Heart left ventricle (tissue), 16 donors: ENCODE results near the gene DNAJC10. TPM values are rescaled to one million over a fixed set of nuclear protein-coding genes. Genes with fewer than 3 reads are reported as not detected.

Experiments
- ATAC-seq, 4 donors: fragments of 200-7000 bp; cut with Tn5 transposase; one replicate each; pipeline ENCODE4 v1.9.1; 2020 to 2022; ENCODE audit warnings: moderate library complexity in 4 of 4, mild to moderate bottlenecking in 3 of 4, moderate number of reproducible peaks in 1 of 4
- DNase-seq, 5 donors: peaks; one replicate each; pipeline ENCODE4 v3.0.0-alpha.2; 2020
- H3K27ac ChIP-seq, 12 donors: fragments of 200-600 bp; sonication (generic) in 4 of 12; one replicate each; pipeline versions ENCODE4 v1.5.0 to v1.8.0; 2016 to 2022; ENCODE audit warnings: mild to moderate bottlenecking in 2 of 12
- H3K27me3 ChIP-seq, 9 donors: fragments of 200-600 bp; sonication (generic) in 2 of 9; one replicate each; pipeline versions ENCODE4 v1.5.1 to v1.8.0; 2016 to 2022; ENCODE audit warnings: mild to moderate bottlenecking in 3 of 9
- H3K36me3 ChIP-seq, 9 donors: fragments of 200-600 bp; sonication (generic) in 2 of 9; one replicate each; pipeline versions ENCODE4 v1.5.0 to v1.8.0; 2018 to 2022; ENCODE audit warnings: mild to moderate bottlenecking in 2 of 9
- H3K4me1 ChIP-seq, 12 donors: fragments of 200-600 bp; sonication (generic) in 4 of 12; one replicate each; pipeline versions ENCODE4 v1.5.0 to v1.8.0; 2016 to 2022; ENCODE audit warnings: mild to moderate bottlenecking in 3 of 12
- H3K4me3 ChIP-seq, 12 donors: fragments of 200-600 bp; sonication (generic) in 4 of 12; one replicate each; pipeline versions ENCODE4 v1.5.0 to v1.8.0; 2017 to 2022; ENCODE audit warnings: mild to moderate bottlenecking in 9 of 12, moderate library complexity in 4 of 12
- H3K9me3 ChIP-seq, 12 donors: fragments of 200-600 bp; sonication (generic) in 4 of 12; one replicate each; pipeline versions ENCODE4 v1.5.0 to v1.8.0; 2016 to 2022; ENCODE audit warnings: mild to moderate bottlenecking in 1 of 12
- CTCF ChIP-seq, 12 donors: fragments of 200-600 bp; sonication (generic) in 4 of 12; IDR thresholded peaks; one replicate each; pipeline versions ENCODE4 v1.5.0 to v1.8.0; 2018 to 2022; ENCODE audit warnings: antibody characterized with exemption in 12 of 12, mild to moderate bottlenecking in 5 of 12
- POLR2A ChIP-seq, 2 donors: fragments of 450-650 bp; IDR thresholded peaks; one replicate each; pipeline ENCODE4 v1.6.1; 2017; ENCODE audit warnings: antibody characterized with exemption in 2 of 2, mild to moderate bottlenecking in 2 of 2, moderate library complexity in 2 of 2
- WGBS, 4 donors: extraction: QIAGEN DNeasy Blood & Tissue Kit in 2 of 4; methylation state at CpG; one replicate each; pipeline versions ENCODE4 v1.1.5 to v1.1.7; 2013 to 2018; 5-methylcytosine and 5-hydroxymethylcytosine counted together
- intact Hi-C, 10 donors: fragments of 100-400 bp; cut with DNase I; formaldehyde crosslinking; loops; one replicate each; pipeline versions ENCODE4 v1.11.1 to v1.14.2; 2022
- polyA plus RNA-seq, 2 donors: library from polyadenylated mRNA; stranded (reverse); fragments of 200-250 nt; gene quantifications; one replicate each; pipeline ENCODE4 v1.2.3, GENCODE V29; 2013
- total RNA-seq, 9 donors: library from RNA; depleted of rRNA in 2 of 9; stranded (reverse); fragments of >200 nt in 2 of 9; fragmentation: NEBNext Ultra II Directional in 3 of 9; extraction: Animal tissue kit (Norgen Biotek cat#: 25700) in 3 of 9; gene quantifications; one replicate each; pipeline versions ENCODE4 v1.1.0 to v1.2.4, GENCODE V29; 2016 to 2023
- donor health status: ischemic (EF 13 %, LVEDD 7.1; RV severe dilation, severe dysfunction).
- donor health status: healthy with polysubstance abuse.
- donor health status: DM: no; HTN: yes; CAD: no.
- donor health status: DM: no; HTN: no; CAD: no.
- donor health status: ischemic (EF 25% LVEDD 6.9; RV normal size, moderate dysfunction).
- donor health status: ischemic (EF 25% LVEDD 5.7; RV mildly dilated, moderate dysfunction).
- donor health status: healthy.
- donor health status: DM: yes; HTN: yes; CAD: no.
- donor health status: ischemic (EF 35%, LVEDD 5.7; RV mildly dilated, moderate dysfunction).
- donor health status: nonischemic (EF 11% LVEDD 7.7; RV severe dilation, severe dysfunction).
- donor health status: DM: yes; HTN: yes; CAD: no.
- donor health status: PGD.
- donor health status: ischemic (EF 29% LVEDD 5.4; RV normal size, mild dysfunction).
- donor health status: nonischemic (EF 23%, LVEDD 6.1; RV moderate dilation, normal function).

DNAJC10 gene
- total and polyA plus RNA-seq, 11 donors = 9.8 to 73.5 (median 47.3) TPM

- DNase-seq (no peak), ATAC-seq (no peak)
- intact Hi-C loops = no loop called here
- 28 to 57% (median 55%) methylated on average over 1 of the region's 1 CpG for WGBS, 4 donors
- Histone ChIP-seq H3K4me1 (peaks cover 0 to 8% (median 0%) of the 10 kb centered on the region in 12 donors), H3K27ac (no peak overlapping the region), H3K4me3 (no peak overlapping the region), H3K36me3 (no peaks in the 10 kb centered on the region), H3K27me3 (no peaks in the 10 kb centered on the region), H3K9me3 (no peaks in the 10 kb centered on the region)
- TF ChIP-seq POLR2A (IDR thresholded peaks at IDR 0.05) = no peak
- TF ChIP-seq CTCF (IDR thresholded peaks at IDR 0.05) = no peak
Measured at GRCh38 chr2:182834293-182834692, 118.2 kb downstream of the DNAJC10 start.

- intact Hi-C loops = no loop called here
- H3K36me3 ChIP-seq = no peaks in the 10 kb centered on the region
- H3K4me1 ChIP-seq = peaks cover 0 to 8% (median 0%) of the 10 kb centered on the region in 12 donors
- DNase-seq (no peak), ATAC-seq (no peak)
- no peaks in the 10 kb centered on the region for H3K9me3 ChIP-seq
- TF ChIP-seq CTCF (IDR thresholded peaks at IDR 0.05) (no peak), POLR2A (IDR thresholded peaks at IDR 0.05) (no peak)
- no peak overlapping the region for H3K4me3 ChIP-seq
- H3K27ac ChIP-seq = no peak overlapping the region
- 70 to 79% (median 74%) methylated on average over 3 of the region's 3 CpGs for WGBS, 4 donors
- no peaks in the 10 kb centered on the region for H3K27me3 ChIP-seq
Measured at GRCh38 chr2:182836451-182836850, 120.4 kb downstream of the DNAJC10 start.

Other genes with a start within 250 kb of the DNAJC10 start
- gene FRZB, start 150.4 kb downstream of the DNAJC10 start, total RNA-seq = 1 to 10 TPM in 6 of 9 donors, under 1 TPM in 3; 0.31 to 5.5 (median 1.9) TPM
- 1 to 10 TPM; 1.1 to 1.8 TPM for gene FRZB, start 150.4 kb downstream of the DNAJC10 start, polyA plus RNA-seq